Choroid plexus epithelial cell (primary cell): Measurements from ENCODE around the gene FBF1.

Experiments
- DNase-seq: peaks from one replicate; pipeline ENCODE4 v3.0.0-alpha.2; 2010; ENCODE audit warnings: low read depth
- H3K4me3 ChIP-seq: 2 replicates; pipeline ENCODE4 v1.5.1; 2011; ENCODE audit warnings: low read depth, mild to moderate bottlenecking, control low read depth, low read length, moderate library complexity
- TF ChIP-seq, protein P1 (sequence below): conservative IDR thresholded peaks from 2 replicates; pipeline ENCODE4 v1.5.1; 2011; ENCODE audit warnings: low read depth, mild to moderate bottlenecking, control low read depth, inconsistent platforms, low read length, moderate library complexity

Gene FBF1

GRCh38 chr17:75931062-75931461, 9.8 kb downstream of the FBF1 start:
- no peak overlapping the region for H3K4me3 ChIP-seq
- TF ChIP-seq, protein P1, sequence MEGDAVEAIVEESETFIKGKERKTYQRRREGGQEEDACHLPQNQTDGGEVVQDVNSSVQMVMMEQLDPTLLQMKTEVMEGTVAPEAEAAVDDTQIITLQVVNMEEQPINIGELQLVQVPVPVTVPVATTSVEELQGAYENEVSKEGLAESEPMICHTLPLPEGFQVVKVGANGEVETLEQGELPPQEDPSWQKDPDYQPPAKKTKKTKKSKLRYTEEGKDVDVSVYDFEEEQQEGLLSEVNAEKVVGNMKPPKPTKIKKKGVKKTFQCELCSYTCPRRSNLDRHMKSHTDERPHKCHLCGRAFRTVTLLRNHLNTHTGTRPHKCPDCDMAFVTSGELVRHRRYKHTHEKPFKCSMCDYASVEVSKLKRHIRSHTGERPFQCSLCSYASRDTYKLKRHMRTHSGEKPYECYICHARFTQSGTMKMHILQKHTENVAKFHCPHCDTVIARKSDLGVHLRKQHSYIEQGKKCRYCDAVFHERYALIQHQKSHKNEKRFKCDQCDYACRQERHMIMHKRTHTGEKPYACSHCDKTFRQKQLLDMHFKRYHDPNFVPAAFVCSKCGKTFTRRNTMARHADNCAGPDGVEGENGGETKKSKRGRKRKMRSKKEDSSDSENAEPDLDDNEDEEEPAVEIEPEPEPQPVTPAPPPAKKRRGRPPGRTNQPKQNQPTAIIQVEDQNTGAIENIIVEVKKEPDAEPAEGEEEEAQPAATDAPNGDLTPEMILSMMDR: no peak
- no peak for DNase-seq

- peak; percentile 31 for DNase-seq
- no peak overlapping the region for H3K4me3 ChIP-seq
- TF ChIP-seq, protein P1: peak; percentile 55
These were observed 13.4 kb downstream of the FBF1 start for GRCh38 chr17:75927286-75927922.

DNA sequence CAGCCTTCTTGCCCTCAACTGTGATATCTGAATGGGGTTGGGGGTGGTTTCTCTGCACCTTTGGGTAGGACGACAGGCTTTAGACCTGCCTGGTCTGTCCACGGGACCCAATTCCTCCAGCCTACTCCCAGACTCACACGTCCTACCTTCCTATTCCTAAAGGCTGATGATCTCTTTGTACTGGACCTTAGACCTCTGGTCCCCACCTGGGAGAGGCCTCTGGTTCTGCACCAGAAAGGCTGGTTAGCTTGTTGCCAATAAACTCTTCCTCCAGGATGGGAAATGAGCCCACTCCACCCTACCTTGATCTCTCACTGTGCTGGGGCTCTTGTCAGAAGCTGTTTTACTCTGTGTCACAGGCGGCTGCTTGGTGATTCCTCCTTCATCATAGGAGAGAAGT, 14.4 kb downstream of the FBF1 start:
- H3K4me3 ChIP-seq: no peak overlapping the region
- TF ChIP-seq, protein P1: no peak
- DNase-seq: no peak

GRCh38 chr17:75925912-75926311, 14.9 kb downstream of the FBF1 start:
- no peak overlapping the region for H3K4me3 ChIP-seq
- DNase-seq: no peak

DNA sequence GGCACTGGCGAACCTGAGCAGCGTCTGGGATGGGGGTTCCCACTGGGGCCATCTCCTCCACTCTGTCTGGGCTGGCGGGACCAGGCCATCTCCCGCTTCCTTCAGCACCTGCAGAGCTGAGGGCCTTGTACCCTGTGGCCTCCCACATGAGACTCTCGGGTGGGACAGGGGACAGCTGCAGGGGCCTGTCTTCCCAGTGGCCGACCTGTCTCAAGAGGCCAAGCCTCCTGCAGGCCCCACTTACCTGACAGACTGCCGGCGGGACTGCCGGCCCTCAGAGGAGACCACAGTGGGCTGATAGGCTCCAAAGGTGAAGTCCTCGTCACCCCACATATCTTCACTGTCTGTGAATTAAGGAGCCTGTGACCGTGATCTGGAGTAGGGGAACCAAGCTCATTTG, 15.7 kb downstream of the FBF1 start:
- DNase-seq: no peak
- TF ChIP-seq, protein P1: no peak
- no peak overlapping the region for H3K4me3 ChIP-seq

More at GRCh38 chr17:75925912-75926311, 14.9 kb downstream of the FBF1 start:
- TF ChIP-seq, protein P1: no peak

DNA sequence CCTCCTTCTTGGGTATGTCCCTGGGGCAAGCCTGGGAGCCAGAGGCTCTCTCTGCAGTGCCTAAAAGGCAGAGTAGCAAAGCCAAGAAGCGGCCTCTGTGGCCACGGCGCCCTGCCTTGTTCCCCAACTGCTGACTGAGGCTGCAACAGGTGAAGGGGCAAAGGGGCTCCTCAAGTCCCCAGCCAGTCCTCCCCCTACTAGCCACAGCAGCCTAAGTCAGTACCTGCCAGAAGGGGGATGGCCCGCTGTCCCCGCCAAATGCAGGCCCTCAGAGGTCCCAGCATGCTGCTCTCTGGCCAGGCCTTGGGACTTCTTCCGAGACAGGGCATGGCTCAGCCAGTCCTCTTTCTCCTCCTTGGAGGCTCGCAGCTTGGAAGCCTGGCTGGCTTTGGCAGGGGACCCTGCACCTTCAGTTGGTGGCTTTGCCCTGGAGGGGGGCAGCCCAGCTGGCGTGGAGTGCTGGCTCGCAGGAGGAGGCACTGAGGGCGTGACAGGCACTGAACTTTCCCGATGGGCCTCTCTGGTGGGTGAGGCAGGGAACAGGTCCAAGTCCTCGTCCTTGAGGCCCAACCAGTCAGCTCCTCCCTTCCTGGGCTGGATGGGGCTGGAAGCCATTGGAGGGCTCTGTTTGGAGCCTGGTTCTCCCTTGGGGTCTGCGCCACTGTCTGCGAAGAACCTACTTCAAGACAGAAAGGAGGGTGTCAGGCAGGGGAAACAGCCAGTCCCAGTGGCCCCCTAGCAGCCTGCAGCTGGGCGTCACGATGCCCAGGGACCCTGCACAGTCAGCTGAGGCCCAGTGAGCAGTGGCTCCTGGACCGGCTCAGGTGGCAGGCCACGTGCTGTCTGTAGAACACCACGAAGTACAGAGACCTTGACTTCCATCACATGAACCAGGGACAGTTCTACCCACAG, 17.6 kb downstream of the FBF1 start:
- TF ChIP-seq, protein P1: no peak
- DNase-seq: no peak
- H3K4me3 ChIP-seq: no peak overlapping the region
